DMS79 (cell line): ENCODE results near the gene SRP68.

Experiments
- DNase-seq: peaks from one replicate; lab custom pipeline; 2025; lab: John Stamatoyannopoulos, UW

Gene SRP68

GRCh38 chr17:75996665-75997590, 75.4 kb downstream of the SRP68 start:
- no peak for DNase-seq

- DNase-seq, result no peak
These were observed 76.9 kb downstream of the SRP68 start for GRCh38 chr17:75995385-75995925.

- no peak for DNase-seq
These were observed 77.4 kb downstream of the SRP68 start for GRCh38 chr17:75994802-75995370.

GRCh38 chr17:75991396-75991795, 80.9 kb downstream of the SRP68 start:
- DNase-seq, result no peak
